HepG2 (cell line): ENCODE data around the gene RBM43. TPM values are rescaled to one million over a fixed set of nuclear protein-coding genes. Genes with fewer than 3 reads are reported as not detected.

ENCODE experiments used
- AHDC1 ChIP-seq: sonication (generic); formaldehyde crosslinking; IDR thresholded peaks from 2 replicates; pipeline ENCODE4 v1.5.1; 2020; ENCODE audit warnings: mild to moderate bottlenecking, missing genetic modification reagents, borderline replicate concordance
- E2F2 ChIP-seq: sonication (generic); formaldehyde crosslinking; IDR thresholded peaks from 2 replicates; pipeline ENCODE4 v1.4.0; 2020; ENCODE audit warnings: missing genetic modification reagents, borderline replicate concordance
- GATAD1 ChIP-seq: IDR thresholded peaks from 2 replicates; pipeline ENCODE4 v1.6.1; 2016; ENCODE audit warnings: missing genetic modification reagents, missing compliant biosample characterization
- ISX ChIP-seq: sonication (generic); formaldehyde crosslinking; conservative IDR thresholded peaks from 2 replicates; pipeline ENCODE4 v1.5.0; 2020; ENCODE audit warnings: missing genetic modification reagents
- KLF13 ChIP-seq: sonication (generic); formaldehyde crosslinking; IDR thresholded peaks from 2 replicates; pipeline ENCODE4 v1.4.0; 2020; ENCODE audit warnings: mild to moderate bottlenecking, missing genetic modification reagents
- KLF6 ChIP-seq: IDR thresholded peaks from 2 replicates; pipeline ENCODE4 v1.8.0; 2016; ENCODE audit warnings: missing biosample characterization, missing genetic modification reagents
- MTA1 ChIP-seq: sonication (generic); formaldehyde crosslinking; IDR thresholded peaks from 2 replicates; pipeline ENCODE4 v1.4.0; 2020; ENCODE audit warnings: missing genetic modification reagents, mild to moderate bottlenecking, borderline replicate concordance
- PAXIP1 ChIP-seq: sonication (generic); formaldehyde crosslinking; conservative IDR thresholded peaks from 2 replicates; pipeline ENCODE4 v1.4.0; 2020; ENCODE audit warnings: mild to moderate bottlenecking, missing genetic modification reagents, moderate library complexity
- RFXANK ChIP-seq: IDR thresholded peaks from 2 replicates; pipeline ENCODE4 v1.6.1; 2016
- SP2 ChIP-seq: sonication (generic); formaldehyde crosslinking; IDR thresholded peaks from 2 replicates; pipeline ENCODE4 v1.5.1; 2020; ENCODE audit warnings: mild to moderate bottlenecking, missing genetic modification reagents
- TAF1 ChIP-seq: sonication (generic); formaldehyde crosslinking; IDR thresholded peaks from 2 replicates; pipeline ENCODE4 v1.4.0; 2020; ENCODE audit warnings: missing genetic modification reagents
- ZNF350 ChIP-seq: sonication (generic); formaldehyde crosslinking; IDR thresholded peaks from 2 replicates; pipeline ENCODE4 v1.4.0; 2020; ENCODE audit warnings: mild to moderate bottlenecking, low read depth, missing genetic modification reagents, borderline replicate concordance
- ZNF354B ChIP-seq: sonication (generic); formaldehyde crosslinking; IDR thresholded peaks from 2 replicates; pipeline ENCODE4 v1.8.0; 2022; ENCODE audit warnings: mild to moderate bottlenecking, missing genetic modification reagents
- ZNF550 ChIP-seq: sonication (generic); formaldehyde crosslinking; IDR thresholded peaks from 2 replicates; pipeline ENCODE4 v1.4.0; 2020; ENCODE audit warnings: mild to moderate bottlenecking, missing genetic modification reagents, borderline replicate concordance
- ZNF567 ChIP-seq: sonication (generic); formaldehyde crosslinking; IDR thresholded peaks from 2 replicates; pipeline ENCODE4 v1.8.1; 2023; ENCODE audit warnings: mild to moderate bottlenecking, missing genetic modification reagents, borderline replicate concordance
- ZNF607 ChIP-seq: sonication (generic); formaldehyde crosslinking; IDR thresholded peaks from 2 replicates; pipeline ENCODE4 v1.5.1; 2020; ENCODE audit warnings: missing genetic modification reagents, mild to moderate bottlenecking, borderline replicate concordance
- polyA plus RNA-seq, 8 experiments: library from polyadenylated mRNA; depleted of rRNA in 3 of 8; stranded (reverse) in 7 of 8; unstranded in 1 of 8; fragments of >200 nt; fragmentation: Illumina TruSeq in 4 of 8; extraction: Trizol in 4 of 8; gene quantifications; 2 replicates each; pipeline versions ENCODE4 v1.2.1 to v1.2.3, GENCODE V29; 2011 to 2016; ENCODE audit warnings: low read depth in 4 of 8, missing spikeins in 1 of 8, mixed read lengths in 1 of 8; ENCODE audit not compliant: insufficient read depth in 1 of 8
- total RNA-seq, 5 experiments: library from RNA; depleted of rRNA; stranded (reverse); fragments of >200 nt; fragmentation: Illumina TruSeq; extraction: Trizol; gene quantifications; 2 replicates each; pipeline ENCODE4 v1.2.3, GENCODE V29; 2016; ENCODE audit warnings: low read depth in 1 of 5

The RBM43 gene
- total and polyA plus RNA-seq, 2 of the 13 experiments (the other 11 are each of a cell fraction or from before 2014, with no cell fraction given): 0.31 to 0.70 TPM

- TF ChIP-seq E2F2 (CRISPR knock-in tag): peak; percentile 18; the same call in 1 of the 2 replicates
- peak; percentile 83 for TF ChIP-seq ZNF607 (CRISPR knock-in tag)
- TF ChIP-seq GATAD1 (CRISPR knock-in tag): no peak
- no peak; the same call in 1 of the 2 replicates for TF ChIP-seq ZNF354B (CRISPR knock-in tag)
- peak; percentile 50 for TF ChIP-seq PAXIP1 (CRISPR knock-in tag)
- TF ChIP-seq ZNF350: peak; percentile 65
- peak; percentile 91; the same call in 1 of the 2 replicates for TF ChIP-seq ZNF550 (CRISPR knock-in tag)
- no peak; the same call in 1 of the 2 replicates for TF ChIP-seq ISX (CRISPR knock-in tag)
- TF ChIP-seq MTA1 (CRISPR knock-in tag): peak; percentile 96
- 0 out of 2 replicates have a peak, but pooled peaks have one; percentile 52 for TF ChIP-seq TAF1 (CRISPR knock-in tag)
- no peak for TF ChIP-seq RFXANK (CRISPR knock-in tag)
- no peak for TF ChIP-seq SP2 (CRISPR knock-in tag)
- TF ChIP-seq KLF6 (CRISPR knock-in tag): no peak
- TF ChIP-seq AHDC1 (CRISPR knock-in tag): no peak
- no peak for TF ChIP-seq KLF13 (CRISPR knock-in tag)
- TF ChIP-seq ZNF567 (CRISPR knock-in tag): peak; percentile 88
Measured at GRCh38 chr2:151261231-151261976, at the start of gene RBM43 (continued).
